Endothelial cell of hepatic sinusoid (primary cell): ENCODE measurements around the gene ZBTB1.

ENCODE experiments used
- in situ Hi-C: cut with HindIII; loops from 2 replicates; pipeline ENCODE4 v1.10.0; 2017; ENCODE audit warnings: low sequenced_read_pairs

Gene ZBTB1

GRCh38 chr14:64504310-64504896 lies at the start of gene ZBTB1:
TSS of gene ZBTB1 (plus strand) at chr14:64504770. CDS start at chr14:64521505, 16,735 bp downstream.
- in situ Hi-C loops: no loop called here

GRCh38 chr14:64459405-64460136 lies 45.0 kb upstream of the ZBTB1 start:
- in situ Hi-C loops: no loop called here

GRCh38 chr14:64461221-64461620 lies 43.3 kb upstream of the ZBTB1 start:
- in situ Hi-C loops: no loop called here

- in situ Hi-C loops: no loop called here
Measured at GRCh38 chr14:64463195-64463594, 41.4 kb upstream of the ZBTB1 start.

- in situ Hi-C loops: no loop called here
Measured at GRCh38 chr14:64463873-64464272, 40.7 kb upstream of the ZBTB1 start.

GRCh38 chr14:64464651-64465050 lies 39.9 kb upstream of the ZBTB1 start:
- in situ Hi-C loops: no loop called here

- in situ Hi-C loops: no loop called here
Measured at GRCh38 chr14:64465191-64465822, 39.3 kb upstream of the ZBTB1 start, which contains the start of gene AKAP5. TSS of gene AKAP5 (plus strand) at chr14:64465499. CDS start at chr14:64468395, 2,896 bp downstream.

- in situ Hi-C loops: no loop called here
Measured at GRCh38 chr14:64465831-64466554, 38.6 kb upstream of the ZBTB1 start.

GRCh38 chr14:64467101-64467500 lies 37.5 kb upstream of the ZBTB1 start:
- in situ Hi-C loops: no loop called here

- in situ Hi-C loops: no loop called here
Measured at GRCh38 chr14:64467566-64467965, 37.0 kb upstream of the ZBTB1 start.

- in situ Hi-C loops: no loop called here
Measured at GRCh38 chr14:64468451-64468850, 36.1 kb upstream of the ZBTB1 start.

GRCh38 chr14:64474041-64474440 lies 30.5 kb upstream of the ZBTB1 start:
- in situ Hi-C loops: no loop called here

- in situ Hi-C loops: no loop called here
Measured at GRCh38 chr14:64474698-64475097, 29.9 kb upstream of the ZBTB1 start.

- in situ Hi-C loops: no loop called here
Measured at GRCh38 chr14:64475585-64476273, 28.8 kb upstream of the ZBTB1 start.

- in situ Hi-C loops: no loop called here
Measured at GRCh38 chr14:64476438-64476837, 28.1 kb upstream of the ZBTB1 start.

GRCh38 chr14:64478634-64479250 lies 25.8 kb upstream of the ZBTB1 start:
- in situ Hi-C loops: no loop called here

- in situ Hi-C loops: no loop called here
Measured at GRCh38 chr14:64488590-64489099, 15.9 kb upstream of the ZBTB1 start.

GRCh38 chr14:64491637-64492036 lies 12.9 kb upstream of the ZBTB1 start:
- in situ Hi-C loops: no loop called here

- in situ Hi-C loops: no loop called here
Measured at GRCh38 chr14:64493455-64493854, 11.1 kb upstream of the ZBTB1 start.

- in situ Hi-C loops: no loop called here
Measured at GRCh38 chr14:64495252-64495651, 9.3 kb upstream of the ZBTB1 start.
